HFF-Myc (cell line): ENCODE data around the gene SNAP91.

ENCODE experiments used
- DNase-seq: peaks from one replicate; pipeline ENCODE4 v3.0.0-alpha.2; 2011; ENCODE audit warnings: low read depth; ENCODE audit errors: extremely low read depth
- H3K4me3 ChIP-seq: replicated peaks from 2 replicates; pipeline ENCODE4 v1.5.1; 2011; ENCODE audit warnings: low read depth, mild to moderate bottlenecking, control low read depth, low read length
- CTCF ChIP-seq: IDR thresholded peaks from 2 replicates; pipeline ENCODE4 v1.5.1; 2012; ENCODE audit warnings: mild to moderate bottlenecking, low read depth, low read length, control low read depth; ENCODE audit errors: missing control alignments

The SNAP91 gene

GRCh38 chr6:83536034-83536646 is 172.8 kb downstream of the SNAP91 start:
- H3K4me3 ChIP-seq, result no peak overlapping the region
- peak; percentile 33 for DNase-seq
- TF ChIP-seq CTCF, result peak; percentile 91

GRCh38 chr6:83518816-83519480 is 190.0 kb downstream of the SNAP91 start:
- peak; percentile 47 for DNase-seq
- H3K4me3 ChIP-seq, result no peak overlapping the region
- TF ChIP-seq CTCF, result peak; percentile 48

DNA sequence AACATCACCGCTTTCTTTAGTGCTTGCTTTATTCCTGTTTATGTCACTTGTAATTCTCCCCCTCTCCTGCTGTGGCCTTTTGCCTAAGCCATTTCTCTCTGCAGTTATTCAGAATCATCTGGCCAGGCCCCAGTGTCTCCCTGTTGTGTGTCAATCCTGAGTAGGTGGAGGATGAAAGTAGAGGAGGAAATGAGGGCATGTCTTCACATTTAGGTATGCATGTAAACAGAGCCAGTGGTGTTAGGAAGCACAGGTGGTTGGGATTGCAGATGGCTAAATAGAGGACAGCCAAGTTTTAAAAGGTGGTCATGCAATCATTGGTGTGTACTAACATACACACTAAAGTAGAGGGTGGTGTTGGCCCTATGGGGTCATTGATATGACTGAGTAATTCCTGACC is 191.4 kb downstream of the SNAP91 start:
- DNase-seq, result no peak
- no peak overlapping the region for H3K4me3 ChIP-seq
- no peak for TF ChIP-seq CTCF

DNA sequence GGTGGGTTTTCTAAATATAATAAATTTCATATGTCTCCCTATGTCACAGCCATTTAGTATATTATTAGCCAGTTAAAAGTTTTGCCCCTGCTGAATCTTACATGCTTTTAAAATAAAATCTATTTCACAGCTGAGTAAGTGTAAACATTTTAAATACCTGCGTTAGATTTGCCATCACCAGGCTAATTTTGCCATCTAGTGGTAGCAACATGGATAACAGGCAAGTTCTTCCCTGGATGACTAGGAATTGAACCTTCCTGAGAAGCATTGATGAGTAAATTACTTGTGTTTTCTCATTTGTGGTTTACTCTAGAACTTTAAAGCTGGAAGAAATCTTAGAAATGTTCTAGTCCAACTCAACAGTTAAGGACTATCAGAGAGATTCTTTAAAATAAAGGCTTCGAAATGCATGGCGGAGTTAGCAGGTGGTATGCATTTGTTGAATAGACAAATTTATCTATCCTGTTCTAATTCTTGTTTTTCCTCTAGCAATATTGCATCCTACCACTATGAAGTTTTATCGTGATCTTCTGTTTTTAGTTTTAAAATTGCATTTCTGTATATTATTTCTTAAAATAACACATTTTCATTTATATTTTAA is 193.9 kb downstream of the SNAP91 start:
- DNase-seq, result peak; percentile 41
- H3K4me3 ChIP-seq, result no peak overlapping the region
- TF ChIP-seq CTCF, result peak; percentile 79

DNA sequence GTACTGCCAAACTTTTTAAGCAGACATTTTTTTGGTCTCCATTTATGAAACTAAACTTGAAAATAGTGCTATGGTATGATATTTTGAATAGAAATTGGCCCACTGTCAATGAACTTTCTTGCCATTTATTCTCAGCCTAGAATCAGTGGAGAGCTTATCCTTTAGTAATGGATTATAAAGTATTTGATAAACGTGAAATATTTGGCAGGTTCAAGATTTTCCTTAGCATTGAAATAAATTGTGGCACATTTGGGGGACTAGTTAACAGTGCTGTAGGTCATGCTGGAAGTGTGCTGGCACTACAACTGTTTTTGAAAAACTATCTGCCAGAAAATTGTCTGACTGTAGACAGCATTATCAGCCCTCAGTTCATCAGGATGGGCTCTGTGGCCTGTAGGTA is 194.4 kb downstream of the SNAP91 start:
- TF ChIP-seq CTCF, result no peak
- no peak for DNase-seq
- no peak overlapping the region for H3K4me3 ChIP-seq

- DNase-seq, result no peak
- TF ChIP-seq CTCF, result peak; percentile 88
- H3K4me3 ChIP-seq, result peak within 1 kb of the TSS; percentile 40
Measured at GRCh38 chr6:83511901-83512681, 196.8 kb downstream of the SNAP91 start, which contains the start of gene PRSS35. Gene PRSS35 (plus strand): TSS chr6:83512534. CDS start chr6:83523442, 10,908 bp downstream.
